Activated T-helper 2 cell treated with anti-CD3 and anti-CD28 coated beads, Interferon-gamma antibody, Interleukin-2, Interleukin-4, amounts not matched to agents 10 μg/mL and 5 μg/mL and 100 μg/mL, durations not matched to agents 14 hours and 24 hours and 36 hours (primary cell): Measurements from ENCODE around the gene SP2. TPM values are rescaled to one million over a fixed set of nuclear protein-coding genes. Genes with fewer than 3 reads are reported as not detected.
"Not testable (repeated sequence)": the region's sequence is repeated elsewhere in the genome, so short reads cannot be mapped to it uniquely, and the experiment has no call there.

Experiments
- DNase-seq: peaks from one replicate; pipeline ENCODE4 v3.0.0; 2021; ENCODE audit warnings: low spot score
- H3K27ac Mint-ChIP-seq: one replicate; pipeline ENCODE4 v1.8.0; 2021; ENCODE audit warnings: mixed read lengths
- H3K27me3 Mint-ChIP-seq: one replicate; pipeline ENCODE4 v1.8.0; 2021; ENCODE audit warnings: low read depth, mixed read lengths
- H3K36me3 Mint-ChIP-seq: one replicate; pipeline ENCODE4 v1.8.0; 2021; ENCODE audit warnings: low read depth, mixed read lengths
- H3K4me1 Mint-ChIP-seq: one replicate; pipeline ENCODE4 v1.8.0; 2021; ENCODE audit warnings: low read depth, mixed read lengths
- H3K4me3 Mint-ChIP-seq: one replicate; pipeline ENCODE4 v1.8.0; 2021; ENCODE audit warnings: low read depth, mild to moderate bottlenecking, moderate library complexity, mixed read lengths
- H3K9me3 Mint-ChIP-seq: one replicate; pipeline ENCODE4 v1.8.0; 2021; ENCODE audit warnings: mixed read lengths
- intact Hi-C: fragments of 100-400 bp; cut with micrococcal nuclease; formaldehyde crosslinking; loops from one replicate; pipeline ENCODE4 v1.15.1; 2023
- total RNA-seq: library from RNA; stranded (reverse); gene quantifications from 2 replicates; pipeline ENCODE4 v1.2.3, GENCODE V29; 2022

Gene SP2
- total RNA-seq, 1 donor from 2014 or later, result 16.5 TPM

GRCh38 chr17:47902039-47902744 lies 6.2 kb downstream of the SP2 start:
- H3K4me3 Mint-ChIP-seq, result no peak overlapping the region
- no peak for DNase-seq
- peaks cover 17% of the 10 kb centered on the region for H3K36me3 Mint-ChIP-seq
- peaks cover 10% of the 10 kb centered on the region for H3K4me1 Mint-ChIP-seq
- no peaks in the 10 kb centered on the region for H3K27me3 Mint-ChIP-seq
- intact Hi-C loops, result no loop called here
- H3K9me3 Mint-ChIP-seq, result no peaks in the 10 kb centered on the region
- no peak overlapping the region for H3K27ac Mint-ChIP-seq

GRCh38 chr17:47905221-47905733 lies 9.2 kb downstream of the SP2 start:
- H3K36me3 Mint-ChIP-seq, result peaks cover 14% of the 10 kb centered on the region
- DNase-seq, result no peak
- peaks cover 5% of the 10 kb centered on the region for H3K4me1 Mint-ChIP-seq
- no peak overlapping the region for H3K27ac Mint-ChIP-seq
- intact Hi-C loops, result no loop called here
- H3K9me3 Mint-ChIP-seq, result no peaks in the 10 kb centered on the region
- no peak overlapping the region for H3K4me3 Mint-ChIP-seq
- H3K27me3 Mint-ChIP-seq, result no peaks in the 10 kb centered on the region

DNA sequence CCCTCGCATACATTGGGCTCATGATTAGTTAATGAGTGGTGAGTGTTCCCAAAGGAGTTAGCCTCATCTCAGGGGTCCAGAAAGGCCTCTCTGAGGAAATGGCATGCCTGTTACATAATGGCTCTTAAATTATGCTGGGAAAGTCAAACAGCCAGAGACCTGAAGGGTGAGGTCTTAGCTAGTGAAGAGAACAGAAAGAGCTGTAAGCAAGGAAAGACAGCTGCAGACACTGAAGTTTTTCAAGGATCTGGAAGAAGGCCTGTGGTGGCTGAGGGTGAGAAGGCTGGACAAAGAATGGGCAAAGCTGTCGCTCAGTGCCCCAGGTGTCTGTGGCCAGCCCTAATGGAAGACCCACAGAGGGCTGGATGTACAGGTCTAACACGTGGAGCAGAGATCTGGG lies 10.4 kb downstream of the SP2 start:
- DNase-seq, result no peak
- H3K4me1 Mint-ChIP-seq, result peaks cover 5% of the 10 kb centered on the region
- peaks cover 14% of the 10 kb centered on the region for H3K36me3 Mint-ChIP-seq
- H3K9me3 Mint-ChIP-seq, result no peaks in the 10 kb centered on the region
- no peak overlapping the region for H3K27ac Mint-ChIP-seq
- no peak overlapping the region for H3K4me3 Mint-ChIP-seq
- intact Hi-C loops, result no loop called here
- H3K27me3 Mint-ChIP-seq, result no peaks in the 10 kb centered on the region

- no peaks in the 10 kb centered on the region for H3K9me3 Mint-ChIP-seq
- H3K36me3 Mint-ChIP-seq, result peaks cover 10% of the 10 kb centered on the region
- no peaks in the 10 kb centered on the region for H3K27me3 Mint-ChIP-seq
- no peak overlapping the region for H3K4me3 Mint-ChIP-seq
- peaks cover 5% of the 10 kb centered on the region for H3K4me1 Mint-ChIP-seq
- intact Hi-C loops, result no loop called here
- H3K27ac Mint-ChIP-seq, result no peak overlapping the region
- DNase-seq, result no peak
Observed at GRCh38 chr17:47907932-47908562, 12.0 kb downstream of the SP2 start.

DNA sequence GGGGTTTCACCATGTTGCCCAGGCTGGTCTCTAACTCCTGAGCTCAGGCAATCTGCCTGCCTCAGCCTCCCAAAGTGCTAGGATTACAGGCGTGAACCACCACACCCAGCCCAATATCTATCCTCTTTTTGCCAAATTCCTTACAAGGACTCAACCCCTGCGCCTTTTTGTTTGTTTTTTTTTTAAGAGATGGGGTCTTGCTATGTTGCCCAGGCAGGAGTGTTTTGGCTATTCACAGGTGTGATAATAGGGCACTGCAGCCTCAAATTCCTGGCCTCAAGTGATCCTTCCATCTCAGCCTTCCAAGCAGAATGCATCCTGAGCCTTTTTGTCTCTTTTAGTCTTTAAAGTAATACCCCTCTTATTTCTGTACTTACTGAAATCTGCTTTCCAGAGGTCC lies 17.0 kb downstream of the SP2 start:
- H3K4me3 Mint-ChIP-seq, result no peak overlapping the region
- H3K36me3 Mint-ChIP-seq, result peaks cover 28% of the 10 kb centered on the region
- no peaks in the 10 kb centered on the region for H3K27me3 Mint-ChIP-seq
- no peak overlapping the region for H3K27ac Mint-ChIP-seq
- no peaks in the 10 kb centered on the region for H3K9me3 Mint-ChIP-seq
- peaks cover 2% of the 10 kb centered on the region for H3K4me1 Mint-ChIP-seq
- intact Hi-C loops, result no loop called here
- no peak for DNase-seq

DNA sequence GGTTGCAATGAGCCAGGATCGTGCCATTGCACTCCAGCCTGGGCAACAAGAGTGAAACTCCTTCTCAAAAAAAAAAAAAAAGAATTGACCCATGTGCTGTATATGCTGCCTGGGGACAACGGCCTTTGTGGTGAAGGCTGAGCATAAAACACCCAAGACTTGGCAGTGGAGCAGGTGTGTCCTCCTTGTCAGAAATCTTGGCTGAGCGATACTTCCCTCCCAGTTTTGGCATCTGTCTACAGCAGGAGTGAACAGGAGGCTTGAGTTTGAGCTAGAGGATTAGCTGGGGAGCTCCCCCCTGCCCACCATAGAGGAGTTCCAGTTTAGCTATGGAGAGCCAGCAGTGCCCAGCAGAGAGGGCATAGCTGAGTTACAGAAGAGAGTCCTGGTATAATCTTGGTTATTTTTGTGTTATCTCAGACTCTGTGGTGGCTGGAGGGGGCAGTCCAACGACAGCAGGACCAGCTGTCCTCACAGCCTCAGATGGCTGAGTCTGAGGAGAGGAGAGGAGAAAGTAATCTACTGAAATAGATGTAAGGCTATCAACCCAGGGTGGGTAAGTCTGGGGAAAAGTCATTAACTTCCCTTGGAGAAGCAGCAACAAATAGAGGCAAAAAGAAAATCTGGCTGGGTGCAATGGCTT lies 18.4 kb downstream of the SP2 start:
- peaks cover 33% of the 10 kb centered on the region for H3K36me3 Mint-ChIP-seq
- H3K27me3 Mint-ChIP-seq, result no peaks in the 10 kb centered on the region
- H3K4me1 Mint-ChIP-seq, result no peaks in the 10 kb centered on the region
- H3K27ac Mint-ChIP-seq, result no peak overlapping the region
- intact Hi-C loops, result no loop called here
- H3K9me3 Mint-ChIP-seq, result no peaks in the 10 kb centered on the region
- H3K4me3 Mint-ChIP-seq, result no peak overlapping the region
- no peak for DNase-seq

DNA sequence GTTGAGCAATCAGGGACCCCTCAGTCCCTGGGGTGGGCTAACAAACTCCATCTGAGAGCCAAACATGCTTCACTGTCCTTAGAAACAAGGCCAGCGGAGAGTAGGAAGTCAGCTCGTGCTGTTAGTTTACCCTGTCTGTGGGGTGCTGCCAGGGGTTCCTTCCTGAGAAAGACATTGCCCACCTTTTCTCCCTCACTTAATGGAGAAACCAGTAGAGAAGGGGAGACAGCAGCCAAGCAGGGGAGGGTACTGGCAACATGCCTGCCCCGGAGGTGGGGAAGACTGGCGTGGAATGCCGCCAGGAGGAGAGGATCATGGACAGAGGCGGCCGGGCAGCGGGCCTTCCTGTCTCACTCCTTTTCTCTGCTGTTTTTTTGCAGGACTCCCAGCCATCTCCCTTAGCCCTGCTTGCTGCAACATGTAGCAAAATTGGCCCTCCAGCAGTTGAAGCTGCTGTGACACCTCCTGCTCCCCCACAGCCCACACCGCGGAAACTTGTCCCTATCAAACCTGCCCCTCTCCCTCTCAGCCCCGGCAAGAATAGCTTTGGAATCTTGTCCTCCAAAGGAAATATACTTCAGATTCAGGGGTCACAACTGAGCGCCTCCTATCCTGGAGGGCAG lies 19.9 kb downstream of the SP2 start:
- Mint-ChIP-seq H3K36me3 (peaks cover 35% of the 10 kb centered on the region), H3K9me3 (no peaks in the 10 kb centered on the region), H3K4me1 (no peaks in the 10 kb centered on the region), H3K27ac (no peak overlapping the region), H3K4me3 (no peak overlapping the region), H3K27me3 (no peaks in the 10 kb centered on the region)
- no peak for DNase-seq
- intact Hi-C loops, result no loop called here

DNA sequence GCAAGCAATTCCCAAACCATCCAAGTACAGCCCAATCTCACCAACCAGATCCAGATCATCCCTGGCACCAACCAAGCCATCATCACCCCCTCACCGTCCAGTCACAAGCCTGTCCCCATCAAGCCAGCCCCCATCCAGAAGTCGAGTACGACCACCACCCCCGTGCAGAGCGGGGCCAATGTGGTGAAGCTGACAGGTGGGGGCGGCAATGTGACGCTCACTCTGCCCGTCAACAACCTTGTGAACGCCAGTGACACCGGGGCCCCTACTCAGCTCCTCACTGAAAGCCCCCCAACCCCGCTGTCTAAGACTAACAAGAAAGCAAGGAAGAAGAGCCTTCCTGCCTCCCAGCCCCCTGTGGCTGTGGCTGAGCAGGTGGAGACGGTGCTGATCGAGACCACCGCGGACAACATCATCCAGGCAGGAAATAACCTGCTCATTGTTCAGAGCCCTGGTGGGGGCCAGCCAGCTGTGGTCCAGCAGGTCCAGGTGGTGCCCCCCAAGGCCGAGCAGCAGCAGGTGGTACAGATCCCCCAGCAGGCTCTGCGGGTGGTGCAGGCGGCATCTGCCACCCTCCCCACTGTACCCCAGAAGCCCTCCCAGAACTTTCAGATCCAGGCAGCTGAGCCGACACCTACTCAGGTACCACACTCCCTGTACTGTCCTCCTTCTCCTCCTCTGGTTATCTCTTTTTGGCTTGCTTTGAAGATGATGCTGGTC lies 20.6 kb downstream of the SP2 start:
- H3K27ac Mint-ChIP-seq, result no peak overlapping the region
- no peak for DNase-seq
- intact Hi-C loops, result no loop called here
- H3K36me3 Mint-ChIP-seq, result peaks cover 37% of the 10 kb centered on the region
- H3K27me3 Mint-ChIP-seq, result no peaks in the 10 kb centered on the region
- H3K4me3 Mint-ChIP-seq, result no peak overlapping the region
- H3K9me3 Mint-ChIP-seq, result no peaks in the 10 kb centered on the region
- no peaks in the 10 kb centered on the region for H3K4me1 Mint-ChIP-seq

- no peaks in the 10 kb centered on the region for H3K4me1 Mint-ChIP-seq
- no peaks in the 10 kb centered on the region for H3K27me3 Mint-ChIP-seq
- no peak for DNase-seq
- no peak overlapping the region for H3K4me3 Mint-ChIP-seq
- intact Hi-C loops, result no loop called here
- no peak overlapping the region for H3K27ac Mint-ChIP-seq
- H3K36me3 Mint-ChIP-seq, result peaks cover 42% of the 10 kb centered on the region
- no peaks in the 10 kb centered on the region for H3K9me3 Mint-ChIP-seq
Observed at GRCh38 chr17:47917581-47917980, 21.5 kb downstream of the SP2 start.

DNA sequence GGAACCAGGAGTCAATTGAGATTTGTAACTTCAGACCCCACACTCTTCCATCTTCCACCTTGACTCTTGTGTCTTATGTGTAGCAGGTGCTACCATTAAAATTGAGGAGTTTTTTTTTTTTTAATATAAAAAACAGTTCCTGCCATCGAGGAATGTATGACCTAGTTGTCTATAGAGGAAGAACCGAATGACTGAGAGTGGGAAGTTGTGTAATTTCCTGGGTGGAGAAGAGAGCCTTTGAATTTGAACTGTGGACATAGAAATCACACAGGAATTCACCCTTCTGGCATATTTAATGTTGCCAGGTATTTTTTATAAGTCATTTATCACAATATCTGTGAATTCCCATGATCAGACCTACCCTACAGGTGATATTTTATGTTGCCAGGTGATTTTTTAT lies 22.0 kb downstream of the SP2 start:
- DNase-seq, result no peak
- no peaks in the 10 kb centered on the region for H3K4me1 Mint-ChIP-seq
- no peak overlapping the region for H3K4me3 Mint-ChIP-seq
- intact Hi-C loops, result no loop called here
- H3K27me3 Mint-ChIP-seq, result no peaks in the 10 kb centered on the region
- H3K9me3 Mint-ChIP-seq, result no peaks in the 10 kb centered on the region
- peaks cover 44% of the 10 kb centered on the region for H3K36me3 Mint-ChIP-seq
- no peak overlapping the region for H3K27ac Mint-ChIP-seq

- no peak overlapping the region for H3K27ac Mint-ChIP-seq
Observed at GRCh38 chr17:47918991-47919390, 23.0 kb downstream of the SP2 start.

GRCh38 chr17:47919889-47920288 lies 23.9 kb downstream of the SP2 start:
- H3K9me3 Mint-ChIP-seq, H3K27me3 Mint-ChIP-seq, DNase-seq, H3K27ac Mint-ChIP-seq, intact Hi-C loops, H3K4me3 Mint-ChIP-seq, H3K4me1 Mint-ChIP-seq: not testable (repeated sequence)
- H3K36me3 Mint-ChIP-seq, result peaks cover 56% of the 10 kb centered on the region

More at GRCh38 chr17:47918991-47919390, 23.0 kb downstream of the SP2 start:
- peaks cover 53% of the 10 kb centered on the region for H3K36me3 Mint-ChIP-seq
- no peaks in the 10 kb centered on the region for H3K27me3 Mint-ChIP-seq
- no peak overlapping the region for H3K4me3 Mint-ChIP-seq
- intact Hi-C loops, result no loop called here
- H3K9me3 Mint-ChIP-seq, result no peaks in the 10 kb centered on the region
- DNase-seq, result no peak
- no peaks in the 10 kb centered on the region for H3K4me1 Mint-ChIP-seq
